ENCODE results near the gene SREBF2. TPM values are rescaled to one million over a fixed set of nuclear protein-coding genes. Genes with fewer than 3 reads are reported as not detected.

The SREBF2 gene
- total RNA-seq, 1 donor = 52.8 TPM

- no peak for TF ChIP-seq CTCF (IDR thresholded peaks at IDR 0.05; ENCODE audit: insufficient read depth, low read length)
- H3K4me3 ChIP-seq (ENCODE audit: low read depth, low read length) = no peak overlapping the region
- no peak for DNase-seq (ENCODE audit: low read depth)
These were observed 19.0 kb upstream of the SREBF2 start for GRCh38 chr22:41813726-41814410.

GRCh38 chr22:41815716-41816115 is 17.2 kb upstream of the SREBF2 start:
- TF ChIP-seq CTCF (IDR thresholded peaks at IDR 0.05; ENCODE audit: insufficient read depth, low read length) = no peak
- no peak for DNase-seq (ENCODE audit: low read depth)

DNA sequence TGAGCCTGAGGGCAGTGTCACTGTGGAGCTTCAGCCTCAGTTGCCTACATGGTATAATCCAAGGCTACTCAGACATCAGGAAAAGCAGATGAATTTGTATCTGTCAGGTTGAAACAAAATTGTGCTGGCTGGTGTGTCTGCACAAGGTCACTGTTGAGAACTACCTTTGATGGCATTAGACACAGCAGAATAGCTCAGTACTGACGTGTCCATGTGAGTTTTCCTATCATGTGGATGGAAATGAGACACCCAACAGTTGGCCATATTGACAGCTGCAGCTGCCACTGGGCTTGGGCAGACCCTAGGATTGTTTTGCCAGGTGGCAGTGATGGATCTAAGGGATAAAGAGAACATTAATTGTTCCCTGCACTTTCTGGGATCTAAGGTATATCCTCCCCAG is 16.7 kb upstream of the SREBF2 start:
- H3K4me3 ChIP-seq (ENCODE audit: low read depth, low read length) = no peak overlapping the region
- DNase-seq (ENCODE audit: low read depth) = no peak
- no peak for TF ChIP-seq CTCF (IDR thresholded peaks at IDR 0.05; ENCODE audit: insufficient read depth, low read length)

More at GRCh38 chr22:41815716-41816115, 17.2 kb upstream of the SREBF2 start:
- no peak overlapping the region for H3K4me3 ChIP-seq (ENCODE audit: low read depth, low read length)

- DNase-seq (ENCODE audit: low read depth) = no peak
- no peak for TF ChIP-seq CTCF (IDR thresholded peaks at IDR 0.05; ENCODE audit: insufficient read depth, low read length)
- no peak overlapping the region for H3K4me3 ChIP-seq (ENCODE audit: low read depth, low read length)
These were observed 16.0 kb upstream of the SREBF2 start for GRCh38 chr22:41816871-41817270.

- DNase-seq (ENCODE audit: low read depth) = no peak
- H3K4me3 ChIP-seq (ENCODE audit: low read depth, low read length) = no peak overlapping the region
- no peak for TF ChIP-seq CTCF (IDR thresholded peaks at IDR 0.05; ENCODE audit: insufficient read depth, low read length)
These were observed 14.9 kb upstream of the SREBF2 start for GRCh38 chr22:41818011-41818410.

GRCh38 chr22:41818596-41818995 is 14.3 kb upstream of the SREBF2 start:
- H3K4me3 ChIP-seq (ENCODE audit: low read depth, low read length) = no peak overlapping the region
- no peak for DNase-seq (ENCODE audit: low read depth)
- TF ChIP-seq CTCF (IDR thresholded peaks at IDR 0.05; ENCODE audit: insufficient read depth, low read length) = no peak

DNA sequence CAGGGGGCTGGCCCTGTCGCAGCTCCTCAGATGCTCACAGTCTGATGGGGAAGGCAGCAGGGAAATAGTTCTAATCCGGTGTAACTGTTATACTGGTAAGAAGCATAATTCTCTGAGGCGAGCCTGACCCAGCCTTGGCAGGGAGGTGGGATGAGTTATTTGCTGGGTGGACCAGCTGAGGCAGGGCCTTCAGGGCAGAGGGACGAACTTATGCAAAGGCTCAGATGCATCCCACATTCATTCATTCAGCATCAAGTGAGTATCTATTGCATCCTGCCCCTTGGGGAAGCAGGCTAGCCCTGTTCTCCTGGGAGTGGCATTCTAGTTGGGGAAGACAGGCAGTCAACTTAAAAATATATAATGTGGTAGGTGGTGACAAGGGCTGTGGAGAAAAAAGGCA is 13.6 kb upstream of the SREBF2 start:
- no peak for TF ChIP-seq CTCF (IDR thresholded peaks at IDR 0.05; ENCODE audit: insufficient read depth, low read length)
- no peak for DNase-seq (ENCODE audit: low read depth)
- H3K4me3 ChIP-seq (ENCODE audit: low read depth, low read length) = no peak overlapping the region
